Uterus (tissue), 4 donors: ENCODE measurements around the gene PLB1. TPM values are rescaled to one million over a fixed set of nuclear protein-coding genes. Genes with fewer than 3 reads are reported as not detected.
A peak's percentile ranks its signal among the peaks of the same experiment; 100 is the strongest.

Source experiments
- DNase-seq, 2 donors: peaks; one replicate each; pipeline ENCODE4 v3.0.0-alpha.2; 2019 to 2020
- H3K27ac ChIP-seq, 2 donors: fragments of 200-600 bp; sonication (generic); 1 replicate in 1 of 2; 2 replicates in 1 of 2; pipeline ENCODE4 v1.5.1; 2016 to 2018
- H3K27me3 ChIP-seq, 2 donors: fragments of 200-600 bp; sonication (generic); one replicate each; pipeline ENCODE4 v1.5.1; 2018 to 2019; ENCODE audit warnings: control low read depth in 1 of 2
- H3K36me3 ChIP-seq, 2 donors: fragments of 200-600 bp; sonication (generic); one replicate each; pipeline ENCODE4 v1.5.1; 2019; ENCODE audit warnings: control low read depth in 1 of 2
- H3K4me1 ChIP-seq, 2 donors: fragments of 200-600 bp; sonication (generic); one replicate each; pipeline ENCODE4 v1.5.1; 2018 to 2019; ENCODE audit warnings: control low read depth in 1 of 2
- H3K4me3 ChIP-seq, 2 donors: fragments of 200-600 bp; sonication (generic); 1 replicate in 1 of 2; 2 replicates in 1 of 2; pipeline ENCODE4 v1.5.1; 2018 to 2019; ENCODE audit warnings: mild to moderate bottlenecking in 1 of 2
- H3K9me3 ChIP-seq, 2 donors: fragments of 200-600 bp; sonication (generic); one replicate each; pipeline ENCODE4 v1.5.1; 2019; ENCODE audit warnings: control low read depth in 1 of 2
- CTCF ChIP-seq, 4 experiments: fragments of 200-600 bp in 2 of 4; fragments of 450-650 bp in 2 of 4; sonication (generic) in 2 of 4; IDR thresholded peaks; one replicate each; pipeline ENCODE4 v1.5.1; 2016 to 2019; ENCODE audit warnings: antibody characterized with exemption in 4 of 4, mild to moderate bottlenecking in 2 of 4, moderate library complexity in 1 of 4
- POLR2A ChIP-seq, 2 donors: fragments of 450-650 bp; IDR thresholded peaks; one replicate each; pipeline ENCODE4 v1.6.1; 2016; ENCODE audit warnings: antibody characterized with exemption in 2 of 2, mild to moderate bottlenecking in 1 of 2, moderate library complexity in 1 of 2
- intact Hi-C: fragments of 100-400 bp; cut with DNase I; formaldehyde crosslinking; loops from one replicate; pipeline ENCODE4 v1.15.1; 2023; ENCODE audit warnings: low total_unique reads
- total RNA-seq, 4 donors: library from RNA; depleted of rRNA in 3 of 4; stranded (reverse); fragments of >200 nt in 3 of 4; gene quantifications; one replicate each; pipeline versions ENCODE4 v1.1.0 to v1.2.4, GENCODE V29; 2014 to 2023
- donor health status: DM: yes; HTN: yes; CAD: no.

The PLB1 gene
- total RNA-seq, 4 donors from 2014 or later = 2.9 to 12.4 (median 5.2) TPM

GRCh38 chr2:28644760-28645159 lies 148.9 kb downstream of the PLB1 start:
- TF ChIP-seq POLR2A (IDR thresholded peaks at IDR 0.05) (no peak), CTCF (IDR thresholded peaks at IDR 0.05) (no peak)
- Histone ChIP-seq H3K36me3 (no peaks in the 10 kb centered on the region), H3K4me3 (no peak overlapping the region), H3K9me3 (no peaks in the 10 kb centered on the region), H3K27ac (peak overlapping the region; percentile 91 to 95), H3K27me3 (no peaks in the 10 kb centered on the region), H3K4me1 (no peaks in the 10 kb centered on the region)
- DNase-seq = no peak
- intact Hi-C loops = no loop called here

- no peak for TF ChIP-seq CTCF (IDR thresholded peaks at IDR 0.05)
- TF ChIP-seq POLR2A (IDR thresholded peaks at IDR 0.05) = no peak
- Histone ChIP-seq H3K27me3 (no peaks in the 10 kb centered on the region), H3K36me3 (no peaks in the 10 kb centered on the region), H3K27ac (peak overlapping the region; percentile 91 to 95), H3K4me1 (no peaks in the 10 kb centered on the region), H3K9me3 (no peaks in the 10 kb centered on the region), H3K4me3 (no peak overlapping the region)
- intact Hi-C loops = no loop called here
- DNase-seq = no peak
Observed at GRCh38 chr2:28645553-28645952, 149.7 kb downstream of the PLB1 start.

- intact Hi-C loops = no loop called here
- H3K4me3 ChIP-seq = no peak overlapping the region
Observed at GRCh38 chr2:28647682-28648081, 151.8 kb downstream of the PLB1 start.

GRCh38 chr2:28648147-28648546 lies 152.3 kb downstream of the PLB1 start:
- intact Hi-C loops = no loop called here
- Histone ChIP-seq H3K27me3 (no peaks in the 10 kb centered on the region), H3K27ac (peak overlapping the region; percentile 91 to 95), H3K9me3 (no peaks in the 10 kb centered on the region), H3K4me3 (no peak overlapping the region), H3K36me3 (no peaks in the 10 kb centered on the region), H3K4me1 (no peaks in the 10 kb centered on the region)
- peak in 1 of 2 donors; percentile 57 for DNase-seq
- no peak for TF ChIP-seq CTCF (IDR thresholded peaks at IDR 0.05)
- TF ChIP-seq POLR2A (IDR thresholded peaks at IDR 0.05) = no peak

More at GRCh38 chr2:28647682-28648081, 151.8 kb downstream of the PLB1 start:
- Histone ChIP-seq H3K4me1 (no peaks in the 10 kb centered on the region), H3K27ac (peak overlapping the region; percentile 91 to 95), H3K9me3 (no peaks in the 10 kb centered on the region), H3K27me3 (no peaks in the 10 kb centered on the region), H3K36me3 (no peaks in the 10 kb centered on the region)
- DNase-seq = no peak
- TF ChIP-seq CTCF (IDR thresholded peaks at IDR 0.05) (no peak), POLR2A (IDR thresholded peaks at IDR 0.05) (no peak)

GRCh38 chr2:28648671-28649395 lies 153.0 kb downstream of the PLB1 start:
- intact Hi-C loops = no loop called here
- Histone ChIP-seq H3K27me3 (no peaks in the 10 kb centered on the region), H3K36me3 (no peaks in the 10 kb centered on the region), H3K27ac (peak overlapping the region; percentile 91 to 95), H3K4me3 (no peak overlapping the region), H3K4me1 (no peaks in the 10 kb centered on the region), H3K9me3 (no peaks in the 10 kb centered on the region)
- DNase-seq = no peak
- TF ChIP-seq CTCF (IDR thresholded peaks at IDR 0.05) = no peak
- TF ChIP-seq POLR2A (IDR thresholded peaks at IDR 0.05) = no peak
